Measurements from ENCODE around the gene EPC1. TPM values are rescaled to one million over a fixed set of nuclear protein-coding genes. Genes with fewer than 3 reads are reported as not detected.

Gene EPC1
- polyA plus RNA-seq, 1 of the 3 experiments (the other 2 are of a cell fraction): 21.8 TPM

- Histone ChIP-seq H3K4me1 (ENCODE audit: control insufficient read depth in 1 of 2, insufficient read depth in 2 of 2, low read depth in 1 of 2, low read length in 1 of 2) (no peaks in the 10 kb centered on the region; a peak in 1 of 4 replicates), H3K27me3 (ENCODE audit: insufficient read depth) (no peaks in the 10 kb centered on the region), H3K79me2 (ENCODE audit: insufficient read depth) (peaks cover 19% of the 10 kb centered on the region; the same call in 1 of the 2 replicates), H3K27ac (ENCODE audit: low read depth in 2 of 2, low read length in 1 of 2) (no peak overlapping the region), H3K9me3 (no peaks in the 10 kb centered on the region), H3K36me3 (replicated peaks in 1 of 2; ENCODE audit: control insufficient read depth in 1 of 2, insufficient read depth in 2 of 2, low read length in 1 of 2) (peaks cover 60 to 67% of the 10 kb centered on the region in 2 experiments), H4K20me1 (ENCODE audit: insufficient read depth) (no peaks in the 10 kb centered on the region; the same call in 1 of the 2 replicates), H3F3A (replicated peaks; ENCODE audit: insufficient read depth) (peaks cover 11% of the 10 kb centered on the region), H3K4me2 (no peak overlapping the region), H3K9me2 (no peaks in the 10 kb centered on the region), H3K4me3 (ENCODE audit: low read depth in 2 of 2, low read length in 1 of 2) (no peak overlapping the region), H2AFZ (ENCODE audit: low read depth) (no peak overlapping the region), H3K9ac (no peak overlapping the region)
- CTCF ChIA-PET: interaction anchor here (1.2 to 4.6 kb wide), 2 partner anchors 12 kb away, joined by 7 to 25 read pairs; no protein-coding TSS in a partner anchor
- WGBS (ENCODE audit: low lambda C conversion rate): 85% methylated on average over 4 of the region's 4 CpGs
- no peak for DNase-seq
- POLR2A ChIA-PET: no interaction called here
- TF ChIP-seq USF1 (IDR thresholded peaks at IDR 0.05; ENCODE audit: borderline replicate concordance, low read depth) (no peak), FOSL2 (IDR thresholded peaks at IDR 0.05; ENCODE audit: borderline replicate concordance, low read depth) (no peak), TEAD4 (IDR thresholded peaks at IDR 0.05; ENCODE audit: borderline replicate concordance, insufficient read depth) (no peak), MEF2A (IDR thresholded peaks at IDR 0.05; ENCODE audit: borderline replicate concordance, low read depth) (no peak), RFX5 (IDR thresholded peaks at IDR 0.05; ENCODE audit: low read length) (no peak), FOXM1 (IDR thresholded peaks at IDR 0.05; ENCODE audit: low read depth) (no peak), POLR2AphosphoS5 (IDR thresholded peaks at IDR 0.05; ENCODE audit: low read depth, low read length) (no peak), ELF1 (IDR thresholded peaks at IDR 0.05) (no peak), GABPA (IDR thresholded peaks at IDR 0.05; ENCODE audit: low read depth) (no peak), JUND (IDR thresholded peaks at IDR 0.05) (no peak), NFIC (IDR thresholded peaks at IDR 0.05; ENCODE audit: borderline replicate concordance) (no peak)
Observed at GRCh38 chr10:32268788-32269187, 78.2 kb downstream of the EPC1 start.

DNA sequence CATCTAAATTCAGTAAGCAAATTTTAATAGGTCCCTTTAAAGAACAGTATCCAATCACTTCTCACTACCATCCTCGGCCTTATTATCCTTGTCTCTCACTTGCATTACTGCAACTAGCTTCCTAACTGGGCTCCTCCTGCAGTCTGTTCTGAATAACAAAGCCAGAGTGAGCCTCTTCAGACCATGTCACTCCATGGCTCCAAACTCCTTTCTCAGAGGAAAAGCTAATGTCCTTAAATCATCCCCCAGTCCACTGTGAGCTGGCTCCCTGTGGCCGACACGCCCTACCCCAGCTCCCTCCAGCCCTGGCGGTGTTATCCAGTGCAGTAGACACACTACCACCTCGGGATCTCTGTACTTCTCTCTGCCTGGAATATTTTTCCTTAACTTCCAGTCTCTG lies 80.0 kb downstream of the EPC1 start:
- no peak for TF ChIP-seq MXI1 (IDR thresholded peaks at IDR 0.05; ENCODE audit: low read depth, low read length)
- TF ChIP-seq EP300 (IDR thresholded peaks at IDR 0.05; ENCODE audit: borderline replicate concordance in 1 of 2, low read depth in 1 of 2, low read length in 1 of 2): no peak
- no peak for TF ChIP-seq POLR2AphosphoS5 (IDR thresholded peaks at IDR 0.05; ENCODE audit: low read depth, low read length)
- TF ChIP-seq RFX5 (IDR thresholded peaks at IDR 0.05; ENCODE audit: low read length): no peak
- no peak for TF ChIP-seq RXRA (IDR thresholded peaks at IDR 0.05; ENCODE audit: borderline replicate concordance, low read depth)
- TF ChIP-seq, protein P1, sequence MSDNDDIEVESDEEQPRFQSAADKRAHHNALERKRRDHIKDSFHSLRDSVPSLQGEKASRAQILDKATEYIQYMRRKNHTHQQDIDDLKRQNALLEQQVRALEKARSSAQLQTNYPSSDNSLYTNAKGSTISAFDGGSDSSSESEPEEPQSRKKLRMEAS (IDR thresholded peaks at IDR 0.05; ENCODE audit: low read depth): no peak
- TF ChIP-seq IRF3 (IDR thresholded peaks at IDR 0.05; ENCODE audit: low read depth, low read length): no peak
- no peak for TF ChIP-seq ZBTB33 (IDR thresholded peaks at IDR 0.05; ENCODE audit: borderline replicate concordance, low read depth)
- TF ChIP-seq USF1 (IDR thresholded peaks at IDR 0.05; ENCODE audit: borderline replicate concordance, low read depth): no peak
- no peak for TF ChIP-seq TCF12 (IDR thresholded peaks at IDR 0.05)
- Histone ChIP-seq H3K9me3 (no peaks in the 10 kb centered on the region), H3K36me3 (replicated peaks in 1 of 2; ENCODE audit: control insufficient read depth in 1 of 2, insufficient read depth in 2 of 2, low read length in 1 of 2) (peaks cover 49 to 50% of the 10 kb centered on the region in 2 experiments), H3K4me3 (ENCODE audit: low read depth in 2 of 2, low read length in 1 of 2) (no peak overlapping the region), H3K4me2 (no peak overlapping the region), H4K20me1 (ENCODE audit: insufficient read depth) (no peaks in the 10 kb centered on the region), H3K9ac (no peak overlapping the region), H3K9me2 (no peaks in the 10 kb centered on the region), H3K27me3 (ENCODE audit: insufficient read depth) (no peaks in the 10 kb centered on the region), H3F3A (replicated peaks; ENCODE audit: insufficient read depth) (peaks cover 9% of the 10 kb centered on the region), H3K27ac (ENCODE audit: low read depth in 2 of 2, low read length in 1 of 2) (no peak overlapping the region), H3K4me1 (ENCODE audit: control insufficient read depth in 1 of 2, insufficient read depth in 2 of 2, low read depth in 1 of 2, low read length in 1 of 2) (no peaks in the 10 kb centered on the region; a peak in 1 of 4 replicates), H2AFZ (ENCODE audit: low read depth) (no peak overlapping the region), H3K79me2 (ENCODE audit: insufficient read depth) (0 out of 2 replicates have a peak, but pooled peaks cover 8% of the 10 kb centered on the region)
- CTCF ChIA-PET: interaction anchor here (2.0 to 4.6 kb wide), 2 partner anchors 10 to 79 kb away, joined by 9 to 25 read pairs; no protein-coding TSS in a partner anchor
- POLR2A ChIA-PET: no interaction called here
- 95% methylated on average over 5 of the region's 5 CpGs for WGBS (ENCODE audit: low lambda C conversion rate)
- DNase-seq: no peak

Measured in SK-N-SH (cell line).